Measurements from ENCODE around the gene SGCA.

SGCA gene

DNA sequence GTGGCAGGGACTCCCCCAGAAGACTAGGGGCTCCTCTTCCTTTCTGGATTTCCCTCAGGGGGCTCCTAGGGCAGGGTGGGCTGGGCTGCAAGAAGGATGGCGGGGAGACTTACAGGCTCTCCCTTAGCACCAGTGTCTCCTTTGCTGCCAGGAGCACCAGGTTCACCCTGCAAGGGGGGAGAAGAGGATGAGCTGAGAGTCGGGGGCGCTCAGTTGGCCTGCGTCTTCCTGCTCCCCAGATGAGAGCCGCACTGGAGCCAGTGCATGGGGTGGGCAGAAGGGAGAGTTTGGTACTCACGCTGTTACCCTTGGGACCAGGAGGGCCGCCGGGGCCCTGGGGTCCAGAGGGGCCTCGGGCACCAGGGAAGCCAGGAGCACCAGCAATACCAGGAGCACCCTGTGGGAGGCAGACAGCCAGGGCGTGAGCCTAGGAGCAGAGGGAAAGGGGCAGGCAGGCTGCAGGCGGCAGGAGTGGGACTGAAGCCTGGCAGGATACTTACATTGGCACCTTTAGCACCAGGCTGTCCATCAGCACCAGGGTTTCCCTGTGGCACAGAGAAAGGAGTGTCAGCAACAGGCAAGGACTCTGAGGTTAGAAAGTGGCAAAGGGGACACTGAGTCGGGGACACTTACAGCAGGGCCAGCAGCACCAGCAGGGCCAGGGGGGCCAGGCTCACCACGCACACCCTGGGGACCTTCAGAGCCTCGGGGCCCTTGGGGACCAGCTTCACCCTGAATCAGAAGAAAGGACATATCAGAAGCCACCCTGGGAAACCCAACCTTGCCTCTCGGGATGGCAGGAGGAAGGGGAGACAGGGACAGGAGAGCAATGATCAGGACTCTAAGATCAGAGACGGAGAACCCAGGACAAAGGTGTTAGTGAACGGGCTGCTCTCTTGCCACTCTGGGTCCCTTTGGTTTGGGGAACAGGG is 29.4 kb downstream of the SGCA start:
- no peak for DNase-seq (ENCODE audit: low spot score)

DNA sequence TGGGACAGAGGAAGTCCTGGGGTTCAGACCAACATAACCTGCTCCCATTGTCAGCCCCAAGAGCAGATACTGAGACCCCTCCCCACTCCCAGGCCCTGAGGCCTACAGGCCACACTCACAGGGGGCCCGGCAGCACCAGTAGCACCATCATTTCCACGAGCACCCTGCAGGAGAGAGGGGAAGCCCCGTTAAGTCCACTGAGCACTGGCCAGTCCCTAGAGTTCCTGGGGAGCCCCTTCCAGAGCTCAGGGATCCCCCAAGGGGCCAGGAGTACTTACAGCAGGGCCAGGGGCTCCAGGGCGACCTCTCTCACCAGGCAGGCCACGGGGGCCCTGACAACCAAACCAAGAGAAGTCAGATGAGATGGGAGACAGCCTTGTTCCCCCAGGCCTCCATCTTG is 30.2 kb downstream of the SGCA start:
- no peak for DNase-seq (ENCODE audit: low spot score)

GRCh38 chr17:50196826-50197225 is 31.0 kb downstream of the SGCA start:
- no peak for DNase-seq (ENCODE audit: low spot score)

- peak; percentile 47 for DNase-seq (ENCODE audit: low spot score)
These were observed 32.3 kb downstream of the SGCA start for GRCh38 chr17:50198026-50198669.

DNA sequence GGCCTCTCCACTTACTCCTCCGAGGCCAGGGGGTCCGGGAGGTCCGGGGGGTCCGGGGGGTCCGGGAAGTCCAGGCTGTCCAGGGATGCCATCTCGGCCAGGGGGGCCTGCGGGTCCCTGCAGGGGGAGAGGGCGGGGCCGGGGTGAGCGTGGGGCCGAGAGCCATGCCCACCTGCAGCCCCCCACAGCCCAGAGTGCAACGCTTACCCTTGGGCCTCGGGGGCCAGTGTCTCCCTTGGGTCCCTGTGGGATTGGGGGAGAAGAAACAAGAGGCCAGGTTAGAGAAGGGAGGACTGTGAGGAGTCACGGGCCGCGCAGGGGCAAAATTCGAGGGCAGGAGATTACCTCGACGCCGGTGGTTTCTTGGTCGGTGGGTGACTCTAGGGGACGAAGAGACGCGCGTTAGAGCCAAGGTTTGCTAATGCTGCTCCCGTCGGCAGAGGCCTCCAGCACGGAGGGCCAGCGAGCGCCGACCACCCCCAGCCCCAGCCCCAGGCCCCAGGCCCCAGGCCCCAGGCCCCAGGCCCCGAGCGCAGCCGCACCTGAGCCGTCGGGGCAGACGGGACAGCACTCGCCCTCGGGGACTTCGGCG is 33.5 kb downstream of the SGCA start:
- no peak for DNase-seq (ENCODE audit: low spot score)

- DNase-seq (ENCODE audit: low spot score) = peak; percentile 69
These were observed 34.1 kb downstream of the SGCA start for GRCh38 chr17:50199803-50200456.

- peak; percentile 82 for DNase-seq (ENCODE audit: low spot score)
These were observed 34.9 kb downstream of the SGCA start for GRCh38 chr17:50200457-50201275.

- DNase-seq (ENCODE audit: low spot score) = no peak
These were observed 35.6 kb downstream of the SGCA start, which contains the start of gene COL1A1 for GRCh38 chr17:50201276-50201854. TSS of gene COL1A1 (minus strand) at chr17:50201631. CDS start at chr17:50201513, 118 bp downstream.

DNA sequence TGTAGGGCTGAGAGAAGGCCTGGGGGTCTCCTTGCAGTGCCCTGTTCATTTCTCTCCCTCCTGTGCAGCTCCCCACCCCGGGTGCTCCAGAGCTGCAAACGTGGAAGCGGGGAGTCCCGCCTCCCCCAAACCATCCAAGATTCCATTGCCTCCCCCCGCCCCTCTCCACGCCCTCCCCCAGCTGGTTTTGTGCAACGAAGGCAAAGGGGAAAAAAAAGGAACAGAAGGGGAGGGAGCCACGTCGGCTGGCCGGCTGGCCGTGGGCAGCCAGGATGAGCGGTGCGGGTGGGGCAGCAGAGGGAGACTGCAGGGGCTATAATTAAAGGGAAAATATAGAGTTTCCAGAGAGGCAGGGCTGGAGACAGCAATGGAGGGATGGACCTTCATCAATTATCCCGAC is 37.3 kb downstream of the SGCA start:
- DNase-seq (ENCODE audit: low spot score) = no peak

DNA sequence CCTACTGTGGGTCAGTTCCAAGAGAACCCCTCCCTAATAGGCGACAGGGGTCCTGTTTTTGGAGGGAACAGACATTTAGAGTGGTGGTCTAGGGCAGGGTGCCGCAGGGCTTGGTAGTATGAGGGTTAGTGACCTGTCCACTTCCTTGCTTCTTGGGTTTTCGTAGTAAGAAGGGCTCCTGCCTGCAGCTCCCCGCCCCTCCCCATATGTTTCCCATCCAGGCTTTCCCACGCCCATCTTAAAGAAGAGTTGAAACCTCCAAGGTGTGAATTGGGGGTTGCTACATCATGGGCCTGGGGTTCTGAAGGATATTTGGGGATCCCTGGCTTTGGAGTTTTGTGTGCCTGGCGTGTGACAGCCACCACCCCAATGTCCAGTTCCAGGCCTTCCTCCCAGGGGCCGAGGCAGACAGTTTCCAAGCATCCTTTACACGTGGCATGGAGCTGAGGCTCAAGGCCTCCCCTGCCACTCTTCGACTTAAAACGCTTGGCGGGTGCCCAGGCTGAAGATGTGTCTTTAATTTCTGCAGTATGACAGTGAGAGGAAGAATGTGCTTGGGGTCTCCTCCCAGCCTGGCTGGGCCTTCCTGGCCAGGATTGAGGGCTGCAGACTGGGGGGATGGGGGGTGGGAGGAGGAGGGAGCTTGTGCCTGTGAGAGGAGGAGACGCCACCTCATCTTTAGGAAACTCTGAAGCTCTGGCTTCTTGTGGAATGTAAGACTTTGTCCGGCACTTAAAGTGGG is 38.0 kb downstream of the SGCA start:
- no peak for DNase-seq (ENCODE audit: low spot score)

DNA sequence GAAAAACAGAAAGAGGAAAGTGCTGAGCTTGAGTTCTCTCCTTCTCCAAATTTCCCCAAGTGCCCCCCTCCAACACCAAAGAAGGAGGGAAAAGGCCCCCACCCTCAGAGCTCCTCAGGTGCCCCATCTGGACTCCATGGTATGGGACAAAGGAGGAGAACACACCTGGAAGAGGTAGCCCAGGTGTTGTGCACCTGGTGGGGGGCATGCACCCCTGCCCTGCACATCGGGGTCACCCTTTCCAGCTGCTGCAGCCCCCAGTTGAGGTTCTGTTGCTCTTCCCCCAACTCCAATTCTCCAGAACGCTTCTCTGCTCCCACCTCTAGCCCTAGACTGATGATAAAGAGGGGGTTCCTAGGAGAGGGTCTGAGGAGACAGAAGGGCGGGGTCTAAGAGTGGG is 38.6 kb downstream of the SGCA start:
- no peak for DNase-seq (ENCODE audit: low spot score)

- no peak for DNase-seq (ENCODE audit: low spot score)
These were observed 39.5 kb downstream of the SGCA start for GRCh38 chr17:50205111-50205962.

GRCh38 chr17:50205963-50206505 is 40.2 kb downstream of the SGCA start:
- no peak for DNase-seq (ENCODE audit: low spot score)

DNA sequence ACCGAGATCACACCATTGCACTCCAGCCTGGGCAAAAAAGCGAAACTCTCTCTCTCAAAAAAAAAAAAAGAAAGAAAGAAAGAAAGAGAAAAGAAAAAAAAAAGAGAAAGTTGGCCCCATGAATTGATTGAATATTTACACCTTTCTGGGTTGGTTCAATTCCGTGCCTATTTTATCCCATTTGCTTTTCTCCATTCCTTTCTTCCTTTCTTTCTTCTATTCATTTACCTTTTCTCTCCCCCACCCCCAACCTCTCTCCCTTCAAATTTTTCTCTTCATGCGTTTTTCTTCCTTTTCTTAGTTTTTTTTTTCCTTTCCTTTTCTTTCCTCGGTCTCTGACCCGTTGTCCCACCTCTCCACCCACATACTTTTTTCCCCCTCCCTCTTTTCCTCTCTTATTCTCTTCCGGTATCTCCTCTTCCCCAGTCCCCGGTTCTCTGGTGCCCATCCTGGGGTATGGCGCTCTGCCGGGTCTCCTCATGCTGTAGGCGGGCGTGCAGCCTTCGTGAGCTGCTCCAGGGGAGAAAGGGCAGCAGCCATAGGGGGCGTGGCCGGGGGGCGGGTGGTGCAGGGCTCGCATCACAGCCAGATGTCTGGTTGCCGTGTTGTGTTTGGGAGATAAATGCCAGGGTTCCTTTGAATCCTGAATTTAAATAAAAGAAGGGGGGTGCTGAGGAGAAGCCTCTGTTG is 40.9 kb downstream of the SGCA start:
- DNase-seq (ENCODE audit: low spot score) = no peak

GRCh38 chr17:50207315-50207714 is 41.5 kb downstream of the SGCA start:
- DNase-seq (ENCODE audit: low spot score) = no peak

GRCh38 chr17:50207792-50208567 is 42.2 kb downstream of the SGCA start:
- no peak for DNase-seq (ENCODE audit: low spot score)

- DNase-seq (ENCODE audit: low spot score) = no peak
These were observed 42.8 kb downstream of the SGCA start for GRCh38 chr17:50208611-50209061.

- no peak for DNase-seq (ENCODE audit: low spot score)
These were observed 43.3 kb downstream of the SGCA start for GRCh38 chr17:50209133-50209471.

Measured in CD4-positive, alpha-beta T cell treated with Interleukin-2 at 100 ng/mL for 4 hours (primary cell).